ENCODE results near the gene BRAP. TPM values are rescaled to one million over a fixed set of nuclear protein-coding genes. Genes with fewer than 3 reads are reported as not detected.

The BRAP gene
- total RNA-seq, 1 experiment from 2014 or later = 25.0 TPM

DNA sequence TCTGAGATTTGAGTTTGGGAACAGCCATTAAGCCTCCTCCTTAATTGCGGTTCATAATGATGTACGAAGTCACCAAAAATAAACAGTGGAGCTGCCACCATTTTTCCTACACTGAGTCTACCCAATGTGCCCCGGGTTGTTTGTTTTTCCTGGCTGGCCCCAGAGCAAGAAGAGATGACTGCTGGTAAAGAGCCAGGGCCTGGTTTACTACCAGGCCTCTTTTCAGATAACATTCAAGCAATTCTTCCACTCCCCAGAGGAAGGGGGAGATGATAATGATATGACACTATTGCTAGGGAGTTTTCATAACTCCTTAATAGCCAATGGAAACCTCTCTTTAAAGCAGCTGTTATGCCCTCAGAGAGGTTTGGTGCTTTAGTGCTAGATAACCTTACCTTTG is 42.3 kb downstream of the BRAP start:
- Histone ChIP-seq H3K27me3 (ENCODE audit: insufficient read depth, low read length) (no peaks in the 10 kb centered on the region), H3K79me2 (ENCODE audit: insufficient read depth, low read length) (no peaks in the 10 kb centered on the region), H3K9me3 (ENCODE audit: control insufficient read depth, low read depth, low read length) (no peaks in the 10 kb centered on the region), H2AK5ac (ENCODE audit: insufficient read length, low read length) (no peak overlapping the region), H2BK20ac (ENCODE audit: low read depth, low read length, poor library complexity, severe bottlenecking) (no peak overlapping the region), H2BK15ac (ENCODE audit: low read depth, low read length) (no peak overlapping the region), H4K5ac (ENCODE audit: insufficient read length, low read depth, low read length) (no peak overlapping the region), H3K56ac (ENCODE audit: insufficient read length, low read depth, low read length) (no peak overlapping the region), H3T11ph (ENCODE audit: low read length) (no peak overlapping the region), H2AFZ (ENCODE audit: low read length) (no peak overlapping the region), H3K79me1 (ENCODE audit: insufficient read depth, low read depth, low read length, poor library complexity, severe bottlenecking) (no peaks in the 10 kb centered on the region), H3K14ac (ENCODE audit: insufficient read depth, low read length) (no peak overlapping the region), H2BK5ac (ENCODE audit: insufficient read length, low read length) (no peak overlapping the region), H3K23ac (ENCODE audit: insufficient read length, low read depth, low read length) (no peak overlapping the region), H4K91ac (ENCODE audit: insufficient read length, low read depth, low read length) (no peak overlapping the region), H3K4me2 (ENCODE audit: insufficient read depth, insufficient read length, low read length) (no peak overlapping the region), H2BK12ac (ENCODE audit: insufficient read length, low read depth, low read length) (no peak overlapping the region), H4K20me1 (ENCODE audit: control insufficient read depth, insufficient read depth, insufficient read length) (no peaks in the 10 kb centered on the region), H4K8ac (replicated peaks; ENCODE audit: insufficient read length, low read depth, low read length) (no peak overlapping the region), H3K4me1 (ENCODE audit: insufficient read depth, low read length) (no peaks in the 10 kb centered on the region), H3K9ac (ENCODE audit: extremely low read depth, insufficient read length, low read length) (no peak overlapping the region), H2BK120ac (ENCODE audit: low read depth, low read length, poor library complexity, severe bottlenecking) (no peak overlapping the region), H3K27ac (ENCODE audit: insufficient read length, low read depth, low read length) (no peak overlapping the region), H3K4ac (ENCODE audit: low read depth, low read length) (no peak overlapping the region), H3K23me2 (ENCODE audit: insufficient read length, low read depth, low read length, poor library complexity, severe bottlenecking) (no peaks in the 10 kb centered on the region), H3K18ac (ENCODE audit: insufficient read length, low read depth, low read length) (no peak overlapping the region)
- no peaks in the 10 kb centered on the region for H3K27me3 Mint-ChIP-seq (ENCODE audit: low read depth)
- peaks cover 16 to 56% (median 39%) of the 10 kb centered on the region in 3 experiments; a peak in 6 of 7 replicates for H3K36me3 Mint-ChIP-seq (ENCODE audit: insufficient read depth in 1 of 3, low read depth in 3 of 3)
- TF ChIP-seq, protein P1, sequence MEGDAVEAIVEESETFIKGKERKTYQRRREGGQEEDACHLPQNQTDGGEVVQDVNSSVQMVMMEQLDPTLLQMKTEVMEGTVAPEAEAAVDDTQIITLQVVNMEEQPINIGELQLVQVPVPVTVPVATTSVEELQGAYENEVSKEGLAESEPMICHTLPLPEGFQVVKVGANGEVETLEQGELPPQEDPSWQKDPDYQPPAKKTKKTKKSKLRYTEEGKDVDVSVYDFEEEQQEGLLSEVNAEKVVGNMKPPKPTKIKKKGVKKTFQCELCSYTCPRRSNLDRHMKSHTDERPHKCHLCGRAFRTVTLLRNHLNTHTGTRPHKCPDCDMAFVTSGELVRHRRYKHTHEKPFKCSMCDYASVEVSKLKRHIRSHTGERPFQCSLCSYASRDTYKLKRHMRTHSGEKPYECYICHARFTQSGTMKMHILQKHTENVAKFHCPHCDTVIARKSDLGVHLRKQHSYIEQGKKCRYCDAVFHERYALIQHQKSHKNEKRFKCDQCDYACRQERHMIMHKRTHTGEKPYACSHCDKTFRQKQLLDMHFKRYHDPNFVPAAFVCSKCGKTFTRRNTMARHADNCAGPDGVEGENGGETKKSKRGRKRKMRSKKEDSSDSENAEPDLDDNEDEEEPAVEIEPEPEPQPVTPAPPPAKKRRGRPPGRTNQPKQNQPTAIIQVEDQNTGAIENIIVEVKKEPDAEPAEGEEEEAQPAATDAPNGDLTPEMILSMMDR (conservative IDR thresholded peaks at IDR 0.05) = no peak
- H3K9me3 Mint-ChIP-seq = no peaks in the 10 kb centered on the region
- no peak overlapping the region for H3K27ac Mint-ChIP-seq
- no peak for DNase-seq
- H3K4me1 Mint-ChIP-seq = no peaks in the 10 kb centered on the region
- WGBS (ENCODE audit: extremely low coverage, insufficient read length, low lambda C conversion rate) = no CpG with 5 or more reads among the region's 3 CpGs
- no peak overlapping the region for H3K4me3 Mint-ChIP-seq
